RWPE1 (cell line): Measurements from ENCODE around the gene PRICKLE2.

Experiments
- CTCF ChIA-PET: fragments of 350-600 bp; sonication (Branson Sonifier 250); formaldehyde crosslinking; extraction: SDS; loops from one replicate; lab custom pipeline; 2021; lab: Yijun Ruan, JAX
- POLR2A ChIA-PET: fragments of 400-600 bp; formaldehyde crosslinking; extraction: SDS; loops from one replicate; lab custom pipeline; 2020; ENCODE audit warnings: antibody characterized with exemption; ENCODE audit not compliant: low non-redundant PET; lab: Yijun Ruan, JAX
- DNase-seq: peaks from one replicate; pipeline ENCODE4 v3.0.0; 2012; ENCODE audit warnings: low spot score
- H3K27ac ChIP-seq: fragments of 450-650 bp; 2 replicates; pipeline ENCODE4 v1.5.1; 2017
- TF ChIP-seq, protein P1 (sequence below): fragments of 450-650 bp; conservative IDR thresholded peaks from 2 replicates; pipeline ENCODE4 v1.5.1; 2017; ENCODE audit warnings: low read depth, mild to moderate bottlenecking

Gene PRICKLE2

DNA sequence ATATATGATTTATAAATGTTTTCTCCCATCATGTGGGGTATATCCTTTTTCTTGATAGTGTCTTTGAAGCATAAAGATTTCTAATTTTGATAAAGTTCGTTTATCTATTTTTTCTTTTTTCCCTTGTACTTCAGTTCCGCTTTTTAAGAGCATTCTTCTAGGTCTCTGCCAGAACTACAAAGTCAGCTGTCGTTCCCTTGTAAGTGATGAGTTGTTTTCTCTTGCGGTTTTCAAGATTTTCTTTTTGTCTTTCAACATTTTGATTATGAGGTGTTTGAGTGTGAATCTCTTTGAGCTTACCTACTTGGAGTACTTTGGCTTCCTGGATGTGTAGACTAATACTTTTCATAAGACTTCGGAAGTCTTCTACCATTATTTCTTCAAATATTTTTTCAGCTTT lies 9.3 kb upstream of the PRICKLE2 start:
- no peak for DNase-seq
- POLR2A ChIA-PET, result no interaction called here
- CTCF ChIA-PET, result interaction anchor here (0.7 kb wide), 1 partner anchor 179 kb away, joined by 3 read pairs; no protein-coding TSS in a partner anchor
- no peak overlapping the region for H3K27ac ChIP-seq
- TF ChIP-seq, protein P1, sequence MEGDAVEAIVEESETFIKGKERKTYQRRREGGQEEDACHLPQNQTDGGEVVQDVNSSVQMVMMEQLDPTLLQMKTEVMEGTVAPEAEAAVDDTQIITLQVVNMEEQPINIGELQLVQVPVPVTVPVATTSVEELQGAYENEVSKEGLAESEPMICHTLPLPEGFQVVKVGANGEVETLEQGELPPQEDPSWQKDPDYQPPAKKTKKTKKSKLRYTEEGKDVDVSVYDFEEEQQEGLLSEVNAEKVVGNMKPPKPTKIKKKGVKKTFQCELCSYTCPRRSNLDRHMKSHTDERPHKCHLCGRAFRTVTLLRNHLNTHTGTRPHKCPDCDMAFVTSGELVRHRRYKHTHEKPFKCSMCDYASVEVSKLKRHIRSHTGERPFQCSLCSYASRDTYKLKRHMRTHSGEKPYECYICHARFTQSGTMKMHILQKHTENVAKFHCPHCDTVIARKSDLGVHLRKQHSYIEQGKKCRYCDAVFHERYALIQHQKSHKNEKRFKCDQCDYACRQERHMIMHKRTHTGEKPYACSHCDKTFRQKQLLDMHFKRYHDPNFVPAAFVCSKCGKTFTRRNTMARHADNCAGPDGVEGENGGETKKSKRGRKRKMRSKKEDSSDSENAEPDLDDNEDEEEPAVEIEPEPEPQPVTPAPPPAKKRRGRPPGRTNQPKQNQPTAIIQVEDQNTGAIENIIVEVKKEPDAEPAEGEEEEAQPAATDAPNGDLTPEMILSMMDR, result no peak

DNA sequence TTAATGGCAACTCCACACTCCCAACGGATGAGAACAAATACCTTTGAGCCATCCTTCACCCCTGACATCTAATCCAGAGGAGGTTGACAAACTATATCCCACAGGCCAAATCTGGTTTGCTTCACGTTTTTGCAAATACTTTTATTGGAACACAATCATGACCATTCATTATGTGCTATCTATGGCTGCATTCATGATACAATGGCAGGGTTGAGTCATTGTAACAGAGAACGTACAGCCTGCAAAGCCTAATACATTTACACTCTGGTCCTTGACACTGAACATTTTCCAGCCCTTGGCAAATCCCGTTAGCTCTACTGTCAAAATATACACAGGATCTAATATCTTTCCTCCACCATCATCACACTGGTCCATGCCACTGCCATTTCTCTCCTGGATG lies 7.6 kb upstream of the PRICKLE2 start:
- CTCF ChIA-PET, result no interaction called here
- POLR2A ChIA-PET, result no interaction called here
- H3K27ac ChIP-seq, result no peak overlapping the region
- TF ChIP-seq, protein P1, result no peak
- DNase-seq, result no peak

DNA sequence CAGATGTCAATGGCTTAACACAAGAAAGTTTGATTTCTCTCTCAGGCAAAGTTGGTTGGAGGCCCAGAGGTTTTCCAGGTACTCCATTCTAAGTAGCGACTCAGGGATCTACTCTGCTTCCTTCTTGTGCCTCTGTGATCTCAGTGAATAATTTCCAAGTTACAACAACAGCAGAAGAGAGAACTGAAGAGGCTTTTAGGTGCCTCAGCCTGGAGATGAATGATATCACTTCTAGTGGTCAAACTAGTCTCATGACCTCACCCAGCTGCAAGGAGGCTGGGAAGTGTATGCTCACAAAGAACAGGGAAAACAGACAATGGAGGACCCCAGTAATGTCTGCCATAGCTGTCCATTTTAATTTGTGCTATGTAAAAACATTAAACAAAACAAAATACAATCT lies 4.6 kb upstream of the PRICKLE2 start:
- CTCF ChIA-PET, result interaction anchor here (2.0 kb wide), 1 partner anchor 199 kb away, joined by 5 read pairs; no protein-coding TSS in a partner anchor
- POLR2A ChIA-PET, result no interaction called here
- H3K27ac ChIP-seq, result no peak overlapping the region
- no peak for DNase-seq
- TF ChIP-seq, protein P1, result no peak

- TF ChIP-seq, protein P1, result no peak
- CTCF ChIA-PET, result interaction anchor here (0.6 kb wide), 1 partner anchor 703 kb away, joined by 3 read pairs; no protein-coding TSS in a partner anchor
- no peak for DNase-seq
- POLR2A ChIA-PET, result no interaction called here
- H3K27ac ChIP-seq, result no peak overlapping the region
Observed at GRCh38 chr3:64228110-64228509, 2.8 kb upstream of the PRICKLE2 start.

DNA sequence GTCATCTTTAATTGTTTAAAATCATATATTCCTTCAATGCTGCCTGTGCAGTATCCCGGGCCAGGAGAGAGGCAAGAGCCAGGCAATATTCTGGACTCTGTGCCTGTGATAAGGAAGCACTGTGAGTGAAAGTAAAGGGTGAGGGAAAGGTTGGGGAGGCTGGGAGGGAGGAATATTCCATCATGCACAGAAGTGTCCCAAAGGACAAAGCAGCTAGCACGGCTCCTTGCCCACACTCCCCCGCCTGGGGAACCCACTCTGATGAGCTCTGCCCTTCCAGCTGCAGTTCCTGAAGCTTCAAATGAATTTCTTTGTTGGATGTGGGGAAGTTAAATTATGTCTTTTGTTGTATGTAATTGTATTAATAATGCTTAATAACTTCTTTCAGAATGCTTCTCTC lies 1.5 kb upstream of the PRICKLE2 start:
- TF ChIP-seq, protein P1, result no peak
- no peak for DNase-seq
- ChIA-PET POLR2A (no interaction called here), CTCF (no interaction called here)
- no peak overlapping the region for H3K27ac ChIP-seq

DNA sequence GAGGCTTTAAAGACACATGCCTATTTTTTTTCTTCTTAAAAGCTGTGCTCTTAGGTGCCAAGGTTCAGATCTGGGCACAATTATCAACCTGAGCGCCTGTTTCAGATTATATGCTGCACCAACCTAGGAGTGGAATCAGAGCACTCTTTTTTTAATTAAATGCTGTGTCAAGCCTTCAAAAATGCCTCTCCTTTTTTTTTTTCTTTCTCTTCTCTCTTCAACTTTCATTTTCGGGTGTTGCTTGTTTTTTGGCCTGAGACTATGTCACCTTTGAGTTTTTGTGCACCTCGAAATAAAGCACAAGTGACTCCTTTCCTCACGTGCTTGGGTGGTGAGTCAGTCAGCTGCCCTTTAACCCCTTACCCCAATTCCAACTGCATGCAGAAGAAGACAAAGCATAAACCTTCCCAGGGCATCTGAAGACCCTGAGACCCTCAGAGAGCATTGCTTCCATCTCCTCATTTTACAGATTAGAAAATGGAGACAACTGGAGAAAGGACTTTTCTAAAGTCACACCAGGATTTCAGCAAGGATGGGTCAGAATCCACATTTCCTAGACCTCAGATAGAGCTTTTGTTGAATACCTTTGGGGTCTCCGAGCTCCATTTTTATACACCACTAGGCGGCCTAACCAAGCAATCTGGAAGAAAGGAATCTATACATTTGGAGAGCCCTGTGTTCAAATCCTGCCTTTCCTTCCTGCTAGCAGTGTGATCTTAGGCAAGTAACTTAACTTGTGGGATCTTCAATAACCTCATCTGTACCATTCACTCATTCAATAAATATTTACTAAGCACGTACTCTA lies 631 bp upstream of the PRICKLE2 start:
- no peak for DNase-seq
- H3K27ac ChIP-seq, result no peak overlapping the region
- ChIA-PET CTCF (no interaction called here), POLR2A (no interaction called here)
- TF ChIP-seq, protein P1, result no peak
